NCI-H1694 treated with DMSO at 0.1 percent for 48 hours (cell line): Measurements from ENCODE around the gene PAGR1.
"Not testable (repeated sequence)": the region's sequence is repeated elsewhere in the genome, so short reads cannot be mapped to it uniquely, and the experiment has no call there.

Source experiments
- DNase-seq: peaks from one replicate; lab custom pipeline; 2025; lab: John Stamatoyannopoulos, UW

PAGR1 gene

GRCh38 chr16:29791845-29792807 is 23.8 kb upstream of the PAGR1 start:
- DNase-seq = no peak

GRCh38 chr16:29793153-29793552 is 22.8 kb upstream of the PAGR1 start:
- DNase-seq = not testable (repeated sequence)

GRCh38 chr16:29794231-29794710 is 21.7 kb upstream of the PAGR1 start:
- no peak for DNase-seq

- DNase-seq = no peak
Observed at GRCh38 chr16:29802416-29802935, 13.5 kb upstream of the PAGR1 start.

- DNase-seq = no peak
Observed at GRCh38 chr16:29804020-29804419, 11.9 kb upstream of the PAGR1 start.

- no peak for DNase-seq
Observed at GRCh38 chr16:29804455-29805231, 11.3 kb upstream of the PAGR1 start.

- DNase-seq = peak; percentile 95
Observed at GRCh38 chr16:29805232-29806098, 10.5 kb upstream of the PAGR1 start.

GRCh38 chr16:29806099-29806579 is 9.8 kb upstream of the PAGR1 start, which contains the start of gene MAZ:
Gene MAZ, plus strand, starts transcription at chr16:29806529. Its CDS starts 173 bp downstream, at chr16:29806702.
- no peak for DNase-seq

- peak; percentile 25 for DNase-seq
Observed at GRCh38 chr16:29806641-29807425, 9.1 kb upstream of the PAGR1 start.

GRCh38 chr16:29807426-29808218 is 8.3 kb upstream of the PAGR1 start:
- peak; percentile 62 for DNase-seq

- DNase-seq = no peak
Observed at GRCh38 chr16:29808219-29808900, 7.6 kb upstream of the PAGR1 start.

- no peak for DNase-seq
Observed at GRCh38 chr16:29809031-29809747, 6.8 kb upstream of the PAGR1 start.

GRCh38 chr16:29809850-29810698 is 5.9 kb upstream of the PAGR1 start:
- DNase-seq = no peak

GRCh38 chr16:29810699-29811169 is 5.2 kb upstream of the PAGR1 start:
- no peak for DNase-seq

- peak; percentile 32 for DNase-seq
Observed at GRCh38 chr16:29811170-29811895, 4.6 kb upstream of the PAGR1 start.

GRCh38 chr16:29811896-29812665 is 3.9 kb upstream of the PAGR1 start, which contains the start of gene PRRT2:
Gene PRRT2, plus strand, starts transcription at chr16:29812193. Its CDS starts 862 bp downstream, at chr16:29813055.
- DNase-seq = peak; percentile 29
